GM19452 (cell line): ENCODE results near the gene DCAF17.

Source experiments
- ATAC-seq: cut with Tn5 transposase; IDR thresholded peaks from one replicate; pipeline ENCODE4 v1.9.1; 2021; ENCODE audit not compliant: unreplicated experiment

DCAF17 gene, protein sequence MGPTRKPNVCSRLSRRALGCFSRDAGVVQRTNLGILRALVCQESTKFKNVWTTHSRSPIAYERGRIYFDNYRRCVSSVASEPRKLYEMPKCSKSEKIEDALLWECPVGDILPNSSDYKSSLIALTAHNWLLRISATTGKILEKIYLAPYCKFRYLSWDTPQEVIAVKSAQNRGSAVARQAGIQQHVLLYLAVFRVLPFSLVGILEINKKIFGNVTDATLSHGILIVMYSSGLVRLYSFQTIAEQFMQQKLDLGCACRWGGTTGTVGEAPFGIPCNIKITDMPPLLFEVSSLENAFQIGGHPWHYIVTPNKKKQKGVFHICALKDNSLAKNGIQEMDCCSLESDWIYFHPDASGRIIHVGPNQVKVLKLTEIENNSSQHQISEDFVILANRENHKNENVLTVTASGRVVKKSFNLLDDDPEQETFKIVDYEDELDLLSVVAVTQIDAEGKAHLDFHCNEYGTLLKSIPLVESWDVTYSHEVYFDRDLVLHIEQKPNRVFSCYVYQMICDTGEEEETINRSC

DNA sequence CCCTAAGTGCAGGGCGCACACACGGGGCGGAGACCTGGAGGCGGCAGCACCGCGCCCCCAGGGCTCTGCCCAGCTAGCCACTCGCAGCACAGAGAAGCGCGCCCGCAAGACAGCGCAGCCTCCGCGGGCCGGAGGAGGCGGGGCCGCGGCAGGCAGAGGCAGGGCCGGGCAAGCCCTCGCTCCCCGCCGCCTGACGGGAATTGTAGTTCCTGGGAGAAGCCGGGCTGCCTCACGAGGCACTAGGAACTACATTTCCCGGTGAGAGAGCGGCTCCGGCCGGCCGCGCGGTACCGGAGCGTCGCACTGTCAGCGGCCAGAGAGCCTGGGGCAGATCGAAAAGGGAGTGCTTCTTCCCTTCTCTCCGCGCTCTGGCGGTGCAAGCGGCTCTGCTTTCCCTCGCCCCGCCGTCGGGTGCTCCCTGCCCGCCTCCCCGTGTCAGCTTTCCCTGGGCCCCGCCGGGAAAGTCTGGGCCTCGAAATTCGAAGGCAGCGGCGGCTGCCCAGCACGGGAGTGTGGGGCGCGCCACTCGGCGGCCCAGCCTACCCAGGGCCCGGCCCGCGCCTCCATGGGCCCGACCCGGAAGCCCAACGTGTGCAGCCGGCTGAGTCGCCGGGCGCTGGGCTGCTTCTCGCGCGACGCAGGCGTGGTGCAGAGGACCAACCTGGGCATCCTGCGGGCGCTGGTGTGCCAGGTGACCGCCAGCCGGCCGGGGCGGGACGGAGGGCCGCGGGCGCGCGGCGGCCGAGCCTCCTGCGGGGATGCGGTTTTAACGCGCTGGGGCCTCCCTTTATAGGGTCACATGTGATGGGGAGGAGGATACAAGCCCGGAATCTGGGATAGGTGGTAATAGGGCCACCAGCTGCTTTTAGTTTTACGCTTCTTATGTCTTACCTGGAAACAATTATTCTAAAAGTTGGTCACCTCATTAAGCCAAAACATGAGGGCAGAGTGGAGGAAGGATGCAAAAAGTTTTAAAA lies at the start of gene DCAF17:
DCAF17 (plus strand) TSS at position 214 of the 977 bp plus-strand sequence; CDS start at position 566, 352 bp downstream.
- peak; percentile 91 for ATAC-seq

GRCh38 chr2:171386627-171387026 lies 47.4 kb upstream of the DCAF17 start:
- no peak for ATAC-seq

DNA sequence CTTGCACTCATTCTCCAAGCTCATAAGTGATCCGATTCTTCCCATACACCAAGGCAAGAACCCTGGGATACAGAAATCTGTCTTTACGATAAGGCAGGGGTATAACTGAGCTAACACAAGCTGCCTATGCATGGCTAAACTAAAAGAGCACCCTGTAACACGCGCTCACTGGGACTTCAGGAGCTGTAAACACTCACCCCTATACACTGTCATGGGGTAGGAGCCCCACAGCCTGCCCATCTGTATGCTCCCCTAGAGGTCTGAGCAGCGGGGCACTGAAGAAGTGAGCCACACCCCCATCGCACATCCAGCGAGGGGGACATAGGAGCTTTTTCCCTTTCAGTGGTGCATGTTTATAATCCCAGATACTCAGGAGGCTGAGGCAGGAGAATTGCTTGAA lies 47.0 kb upstream of the DCAF17 start:
- no peak for ATAC-seq

- ATAC-seq, result no peak
These were observed 44.7 kb upstream of the DCAF17 start for GRCh38 chr2:171389325-171389724.

DNA sequence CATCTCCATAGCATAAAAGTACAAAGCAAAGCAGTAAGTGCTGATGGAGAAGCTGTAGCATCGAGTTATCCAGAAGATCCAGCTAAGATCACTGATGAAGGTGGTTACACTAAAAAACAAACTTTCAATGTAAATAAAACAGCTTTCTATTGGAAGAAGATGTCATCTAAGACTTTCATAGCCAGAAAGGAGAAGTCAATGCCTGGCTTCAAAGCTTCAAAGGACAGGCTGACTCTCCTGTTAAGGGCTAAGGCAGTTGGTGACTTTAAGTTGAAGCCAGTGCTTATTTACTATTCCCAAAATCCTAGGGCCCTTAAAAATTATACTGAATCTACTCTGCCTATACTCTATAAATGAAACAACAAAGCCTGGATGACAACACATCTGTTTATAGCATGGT lies 44.2 kb upstream of the DCAF17 start:
- ATAC-seq, result no peak

DNA sequence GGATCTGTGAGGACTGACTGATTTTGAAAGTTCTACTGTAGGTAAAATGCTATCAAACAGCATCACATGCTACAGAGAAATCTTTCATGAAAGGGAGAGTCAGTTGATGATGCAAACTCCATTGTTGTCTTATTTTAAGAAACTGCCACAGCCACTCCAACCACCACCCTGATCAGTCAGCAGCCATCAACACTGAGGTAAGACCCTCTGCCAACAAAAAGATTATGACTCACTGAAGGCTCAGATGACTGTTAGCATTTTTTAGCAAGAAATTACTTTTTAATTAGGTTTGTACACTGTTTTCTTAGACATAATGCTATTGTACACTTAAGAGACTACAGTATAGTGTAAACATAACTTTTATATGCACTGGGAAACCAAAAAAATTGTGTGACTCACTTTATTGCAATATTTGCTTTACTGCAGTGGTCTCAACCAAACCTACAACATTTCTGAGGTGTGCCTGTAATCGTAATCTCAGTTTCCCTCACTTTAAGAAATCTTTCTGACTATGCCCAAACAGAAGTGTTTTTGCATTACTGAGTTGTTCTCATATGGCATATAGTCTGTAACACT lies 43.0 kb upstream of the DCAF17 start:
- no peak for ATAC-seq

DNA sequence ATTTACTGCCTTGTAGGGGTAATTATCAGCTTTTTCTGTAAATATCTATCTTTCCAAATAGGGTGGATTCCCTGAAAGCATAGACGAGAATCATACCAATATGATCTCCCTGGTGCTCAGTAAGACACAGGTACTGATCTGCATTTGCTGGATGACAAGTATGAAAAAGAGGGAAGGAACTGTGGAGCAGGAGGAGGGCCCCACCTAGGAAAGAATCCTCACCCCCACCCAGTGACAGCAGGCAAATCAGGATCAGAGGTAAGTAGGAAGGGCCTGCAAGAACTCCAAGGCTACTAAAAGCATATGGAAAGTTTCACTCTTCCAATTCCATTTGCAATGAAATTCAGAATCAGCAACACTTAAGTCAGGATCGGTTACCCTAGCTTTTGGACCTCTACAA lies 42.5 kb upstream of the DCAF17 start:
- no peak for ATAC-seq

- ATAC-seq, result no peak
These were observed 40.5 kb upstream of the DCAF17 start for GRCh38 chr2:171393487-171393886.

- no peak for ATAC-seq
These were observed 39.8 kb upstream of the DCAF17 start for GRCh38 chr2:171394164-171394740.

GRCh38 chr2:171399292-171399691 lies 34.7 kb upstream of the DCAF17 start:
- no peak for ATAC-seq

DNA sequence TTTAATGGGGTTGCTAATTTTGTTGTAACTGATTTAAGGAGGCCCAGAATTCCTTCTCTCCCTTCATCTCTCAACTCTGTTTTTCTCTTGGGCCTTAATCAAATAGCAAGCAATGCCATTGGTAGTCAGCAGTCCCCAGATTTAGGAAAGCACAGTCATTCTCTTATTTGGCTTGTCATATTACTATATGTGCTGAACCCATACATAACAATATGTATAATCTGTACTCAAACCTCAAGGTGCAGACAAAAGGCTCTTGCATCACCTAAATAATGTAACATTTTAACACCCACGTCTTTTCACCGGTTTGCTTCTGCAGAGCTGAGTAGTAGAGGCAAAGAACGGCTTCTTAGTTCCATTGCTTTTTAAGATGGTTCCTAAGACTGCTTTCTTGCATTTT lies 33.6 kb upstream of the DCAF17 start:
- ATAC-seq, result no peak

DNA sequence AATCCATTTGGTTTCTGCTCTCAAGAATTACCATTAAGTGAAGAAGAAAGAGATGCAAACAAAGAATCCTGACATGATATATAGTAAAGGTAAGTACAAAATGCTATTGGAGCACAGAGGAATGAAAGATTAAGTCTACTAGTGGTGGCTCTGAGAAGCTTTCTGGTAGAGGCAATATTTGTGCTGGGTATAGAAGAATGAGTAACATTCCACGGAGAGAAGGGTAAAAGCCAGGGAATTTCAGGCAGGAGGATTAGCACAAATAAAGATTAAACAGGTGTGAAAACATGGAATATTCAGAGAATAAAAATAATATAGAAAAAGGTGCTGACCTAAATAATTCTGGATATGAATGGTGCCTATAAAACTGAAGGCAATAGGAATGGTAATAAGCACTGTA lies 32.1 kb upstream of the DCAF17 start:
- ATAC-seq, result no peak

- no peak for ATAC-seq
These were observed 31.0 kb upstream of the DCAF17 start for GRCh38 chr2:171402906-171403580.

DNA sequence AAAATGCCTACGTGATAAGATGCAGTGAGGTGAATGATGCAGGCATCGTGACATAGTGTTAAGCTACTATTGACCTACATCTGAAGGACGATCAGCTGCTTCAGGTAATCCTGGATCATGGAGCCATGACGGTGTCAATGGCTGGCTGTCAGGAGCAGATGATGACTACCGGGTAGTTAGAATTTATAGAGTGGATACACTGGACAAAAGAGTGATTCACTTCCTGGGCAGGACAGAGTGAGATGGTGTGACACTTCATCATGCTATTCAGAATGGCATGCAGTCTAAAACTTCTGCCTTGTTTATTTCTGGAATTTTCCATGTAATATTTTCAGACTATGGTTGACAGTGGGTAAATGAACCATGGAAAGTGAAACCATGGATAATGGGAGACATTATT lies 29.8 kb upstream of the DCAF17 start:
- no peak for ATAC-seq

DNA sequence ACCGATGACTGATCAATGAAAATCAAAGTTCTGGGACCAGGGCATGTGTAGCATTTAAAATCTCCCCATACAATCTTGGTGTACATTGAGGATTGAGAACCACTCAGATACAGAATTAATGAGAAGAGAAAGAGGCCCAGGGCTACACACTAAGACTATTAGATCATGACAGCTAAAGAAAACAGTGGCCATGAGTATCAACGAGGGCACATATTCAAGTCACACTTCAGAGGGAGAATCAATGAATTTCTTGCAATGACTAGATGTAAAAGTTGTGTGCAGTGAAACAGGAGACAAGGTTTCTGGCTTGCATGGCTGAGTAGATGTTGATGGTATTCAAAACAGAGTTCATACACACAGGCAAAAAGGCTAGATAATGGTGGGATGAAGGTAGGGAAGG lies 29.3 kb upstream of the DCAF17 start:
- ATAC-seq, result no peak

DNA sequence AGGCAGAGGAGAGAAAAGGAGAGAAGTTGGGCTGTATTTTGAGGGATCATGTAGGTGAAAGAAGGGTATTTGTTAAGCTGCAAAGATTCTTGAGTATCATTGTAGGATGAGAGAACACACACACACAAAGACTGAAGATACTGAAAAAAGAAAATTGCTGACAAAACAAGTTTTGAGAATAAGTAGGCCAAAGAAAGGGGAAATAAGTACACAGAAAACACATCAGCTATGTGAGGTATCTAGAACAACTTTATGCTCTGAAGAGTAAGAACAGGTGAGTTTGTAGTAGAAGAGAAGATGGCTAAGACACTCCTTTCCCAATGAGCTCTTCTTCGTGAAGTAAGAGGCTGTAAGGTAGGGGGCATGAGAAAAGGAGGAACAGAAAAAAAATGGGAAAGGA lies 28.5 kb upstream of the DCAF17 start:
- ATAC-seq, result no peak

GRCh38 chr2:171406044-171406443 lies 28.0 kb upstream of the DCAF17 start:
- ATAC-seq, result peak; percentile 64

GRCh38 chr2:171407030-171407675 lies 26.9 kb upstream of the DCAF17 start:
- ATAC-seq, result peak; percentile 64

DNA sequence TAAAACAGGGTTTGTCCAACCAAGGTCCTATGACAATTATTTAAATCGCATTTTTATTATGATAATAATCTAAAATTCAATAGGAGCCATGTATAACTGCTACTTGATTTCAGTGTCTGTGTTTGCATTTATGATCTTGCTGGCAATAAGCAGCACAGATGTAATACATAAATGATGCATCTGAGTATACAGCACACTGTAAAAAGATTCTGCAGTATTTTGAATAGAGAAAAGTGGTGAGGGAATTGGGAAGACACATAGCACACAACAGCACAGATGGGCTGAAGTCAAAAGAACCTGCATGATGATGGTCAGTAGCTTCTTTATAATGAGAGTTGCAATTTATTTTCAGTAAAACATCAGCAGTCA lies 26.4 kb upstream of the DCAF17 start:
- no peak for ATAC-seq

DNA sequence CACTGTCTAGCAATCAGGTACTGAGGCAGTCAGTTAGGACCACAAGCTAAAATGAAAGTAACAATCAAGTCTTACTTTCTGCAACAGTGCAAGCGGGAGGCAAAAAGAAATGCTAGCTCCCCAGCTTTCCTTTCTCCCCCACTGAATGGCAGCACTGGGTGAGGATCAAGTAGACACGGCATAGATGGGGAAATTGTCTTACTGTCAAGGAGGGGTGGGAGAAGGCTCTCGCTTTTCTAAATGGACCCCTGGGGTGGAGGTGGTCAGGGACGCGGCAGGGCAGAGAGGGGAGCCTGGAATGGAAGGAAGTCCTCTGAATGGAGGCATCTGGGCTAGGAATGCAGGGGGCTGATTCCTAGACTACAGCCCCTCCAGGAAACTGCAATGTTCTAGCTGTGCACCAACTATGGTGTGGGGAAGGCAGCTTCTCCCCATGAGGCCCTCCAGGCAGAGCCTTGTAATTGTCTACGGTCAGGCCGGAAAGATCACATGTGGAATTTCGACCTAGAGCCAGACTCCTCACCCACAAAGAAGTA lies 24.5 kb upstream of the DCAF17 start:
- no peak for ATAC-seq
